Heart left ventricle (tissue), 13 donors: ENCODE data around the gene CISH.

Experiments used
- POLR2A ChIP-seq, 2 donors: fragments of 450-650 bp; IDR thresholded peaks; one replicate each; pipeline ENCODE4 v1.6.1; 2017; ENCODE audit warnings: antibody characterized with exemption in 2 of 2, mild to moderate bottlenecking in 2 of 2, moderate library complexity in 2 of 2
- TF ChIP-seq, protein P1 (sequence below), 12 donors: fragments of 200-600 bp; sonication (generic) in 4 of 12; IDR thresholded peaks; one replicate each; pipeline versions ENCODE4 v1.5.0 to v1.8.0; 2018 to 2022; ENCODE audit warnings: antibody characterized with exemption in 12 of 12, mild to moderate bottlenecking in 5 of 12
- donor health status: ischemic (EF 13 %, LVEDD 7.1; RV severe dilation, severe dysfunction).
- donor health status: DM: no; HTN: yes; CAD: no.
- donor health status: DM: no; HTN: no; CAD: no.
- donor health status: ischemic (EF 25% LVEDD 6.9; RV normal size, moderate dysfunction).
- donor health status: ischemic (EF 25% LVEDD 5.7; RV mildly dilated, moderate dysfunction).
- donor health status: ischemic (EF 35%, LVEDD 5.7; RV mildly dilated, moderate dysfunction).
- donor health status: nonischemic (EF 11% LVEDD 7.7; RV severe dilation, severe dysfunction).
- donor health status: DM: yes; HTN: yes; CAD: no.
- donor health status: PGD.
- donor health status: ischemic (EF 29% LVEDD 5.4; RV normal size, mild dysfunction).
- donor health status: nonischemic (EF 23%, LVEDD 6.1; RV moderate dilation, normal function).

DNA sequence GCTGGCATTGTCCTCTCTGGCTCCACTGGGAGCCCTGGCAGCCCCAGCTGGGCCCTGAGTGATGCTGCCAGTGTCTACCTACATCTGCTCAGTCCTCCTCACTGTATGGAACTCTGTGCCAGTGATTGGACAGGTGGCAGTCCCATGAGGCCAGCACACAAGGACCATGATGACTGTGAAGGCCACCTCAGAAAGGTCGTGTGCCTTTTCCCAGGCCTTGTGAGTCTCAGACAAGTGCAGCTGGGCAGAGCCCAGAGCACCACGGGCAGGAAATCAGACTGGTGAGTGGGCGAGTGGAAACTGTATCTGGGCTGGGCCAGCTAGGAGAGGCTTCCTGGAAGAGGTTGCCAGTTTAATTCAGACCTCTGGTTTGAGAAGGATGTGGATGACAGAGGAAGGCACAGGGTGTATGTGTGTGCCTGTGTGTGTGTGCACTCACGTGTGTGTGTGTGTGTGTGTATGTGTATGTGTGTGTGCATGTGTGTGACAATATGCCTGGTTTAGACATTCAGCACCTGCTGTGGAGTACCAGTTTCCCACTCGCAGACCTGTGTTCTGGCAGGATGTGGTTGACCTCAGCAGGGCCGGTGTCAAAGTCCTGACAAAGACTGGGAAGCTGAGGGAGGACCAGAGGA lies 12.4 kb upstream of the CISH start:
- TF ChIP-seq POLR2A (IDR thresholded peaks at IDR 0.05), result no peak
- TF ChIP-seq, protein P1, sequence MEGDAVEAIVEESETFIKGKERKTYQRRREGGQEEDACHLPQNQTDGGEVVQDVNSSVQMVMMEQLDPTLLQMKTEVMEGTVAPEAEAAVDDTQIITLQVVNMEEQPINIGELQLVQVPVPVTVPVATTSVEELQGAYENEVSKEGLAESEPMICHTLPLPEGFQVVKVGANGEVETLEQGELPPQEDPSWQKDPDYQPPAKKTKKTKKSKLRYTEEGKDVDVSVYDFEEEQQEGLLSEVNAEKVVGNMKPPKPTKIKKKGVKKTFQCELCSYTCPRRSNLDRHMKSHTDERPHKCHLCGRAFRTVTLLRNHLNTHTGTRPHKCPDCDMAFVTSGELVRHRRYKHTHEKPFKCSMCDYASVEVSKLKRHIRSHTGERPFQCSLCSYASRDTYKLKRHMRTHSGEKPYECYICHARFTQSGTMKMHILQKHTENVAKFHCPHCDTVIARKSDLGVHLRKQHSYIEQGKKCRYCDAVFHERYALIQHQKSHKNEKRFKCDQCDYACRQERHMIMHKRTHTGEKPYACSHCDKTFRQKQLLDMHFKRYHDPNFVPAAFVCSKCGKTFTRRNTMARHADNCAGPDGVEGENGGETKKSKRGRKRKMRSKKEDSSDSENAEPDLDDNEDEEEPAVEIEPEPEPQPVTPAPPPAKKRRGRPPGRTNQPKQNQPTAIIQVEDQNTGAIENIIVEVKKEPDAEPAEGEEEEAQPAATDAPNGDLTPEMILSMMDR (IDR thresholded peaks at IDR 0.05), result no peak
